ENCODE results near the gene STXBP4.

The STXBP4 gene, protein sequence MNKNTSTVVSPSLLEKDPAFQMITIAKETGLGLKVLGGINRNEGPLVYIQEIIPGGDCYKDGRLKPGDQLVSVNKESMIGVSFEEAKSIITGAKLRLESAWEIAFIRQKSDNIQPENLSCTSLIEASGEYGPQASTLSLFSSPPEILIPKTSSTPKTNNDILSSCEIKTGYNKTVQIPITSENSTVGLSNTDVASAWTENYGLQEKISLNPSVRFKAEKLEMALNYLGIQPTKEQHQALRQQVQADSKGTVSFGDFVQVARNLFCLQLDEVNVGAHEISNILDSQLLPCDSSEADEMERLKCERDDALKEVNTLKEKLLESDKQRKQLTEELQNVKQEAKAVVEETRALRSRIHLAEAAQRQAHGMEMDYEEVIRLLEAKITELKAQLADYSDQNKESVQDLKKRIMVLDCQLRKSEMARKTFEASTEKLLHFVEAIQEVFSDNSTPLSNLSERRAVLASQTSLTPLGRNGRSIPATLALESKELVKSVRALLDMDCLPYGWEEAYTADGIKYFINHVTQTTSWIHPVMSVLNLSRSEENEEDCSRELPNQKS

DNA sequence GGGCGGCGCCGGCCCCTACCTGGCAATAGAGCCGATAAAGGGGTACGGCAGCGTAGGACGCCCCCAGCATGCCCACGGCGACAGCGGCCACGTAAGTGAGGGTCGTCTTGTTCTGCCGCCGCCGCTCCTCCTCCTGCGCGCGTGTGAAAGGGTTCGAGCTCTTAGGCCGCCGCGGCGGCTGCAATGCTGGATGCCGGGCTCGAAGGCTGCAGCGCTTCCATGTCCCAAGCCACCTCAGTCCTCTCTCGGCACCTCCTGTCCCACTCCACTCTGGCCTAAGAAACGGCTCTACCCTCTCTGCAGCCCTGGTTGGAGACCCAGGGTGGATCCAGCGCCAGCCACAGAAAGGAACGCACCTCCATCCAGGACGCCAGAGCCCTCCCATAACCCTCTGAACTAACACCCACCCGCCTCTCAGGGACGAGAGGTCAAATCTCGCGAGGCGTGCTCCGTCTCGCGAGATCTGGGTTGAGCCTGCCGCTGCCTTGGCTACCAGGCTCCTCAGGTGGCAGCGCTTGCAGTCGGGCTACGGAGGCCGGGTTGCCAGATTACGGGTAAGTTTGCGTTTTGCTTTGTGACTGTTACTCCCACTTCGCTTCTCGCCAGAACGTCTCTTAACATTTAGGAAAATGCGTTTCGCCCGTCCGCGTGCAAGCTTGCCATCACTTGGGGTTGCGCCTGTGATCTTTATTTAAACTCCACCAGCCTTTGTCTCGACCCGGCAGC, at the start of gene STXBP4, which contains the start of gene COX11:
Gene STXBP4 (plus strand): TSS at position 504 of the 726 bp plus-strand sequence. CDS start 17,455 bp downstream, outside the sequence.
Gene COX11 (minus strand): TSS at position 393 of the 726 bp plus-strand sequence. CDS start 8 bp downstream, at position 385.
- peak; percentile 78 to 95 for DNase-seq

DNA sequence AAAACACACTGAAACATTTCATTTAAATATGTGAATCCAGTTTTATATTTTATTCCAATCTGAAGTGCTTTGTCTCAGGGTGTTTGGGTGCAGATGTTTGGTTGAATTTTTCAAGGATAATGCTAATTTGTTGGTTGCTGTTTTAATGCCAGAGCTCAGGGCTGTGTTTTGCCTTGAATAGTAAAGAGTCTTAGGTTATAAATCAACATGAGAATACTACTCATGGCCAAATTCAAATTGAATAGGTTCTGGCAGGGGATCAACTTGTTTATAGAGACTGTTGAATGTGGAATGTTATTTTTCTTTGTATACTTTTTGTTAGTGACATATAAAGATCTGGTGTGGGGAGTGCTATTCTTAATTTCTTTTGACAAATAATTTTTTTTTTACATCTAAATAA, 49.1 kb upstream of the STXBP4 start:
- DNase-seq: no peak

DNA sequence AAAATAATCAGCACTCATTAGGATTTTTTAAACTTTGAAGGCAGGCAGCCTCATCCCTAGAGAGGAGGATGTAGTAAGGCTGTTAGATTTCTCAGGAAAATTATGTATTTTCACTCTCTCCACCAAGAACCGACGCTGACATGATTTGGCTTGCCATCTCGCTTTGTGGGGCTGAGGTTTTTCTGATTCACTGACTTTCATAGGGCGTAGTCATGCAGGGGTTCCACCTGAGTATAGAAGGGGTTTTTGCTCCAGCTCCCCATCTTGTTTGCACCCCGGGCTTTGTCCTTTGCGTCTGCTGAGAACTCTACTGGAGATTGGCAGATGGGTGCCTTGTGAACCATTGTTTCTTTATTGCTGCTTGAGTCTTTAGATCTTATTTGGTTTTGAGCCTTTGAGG, 47.7 kb upstream of the STXBP4 start:
- DNase-seq: no peak

DNA sequence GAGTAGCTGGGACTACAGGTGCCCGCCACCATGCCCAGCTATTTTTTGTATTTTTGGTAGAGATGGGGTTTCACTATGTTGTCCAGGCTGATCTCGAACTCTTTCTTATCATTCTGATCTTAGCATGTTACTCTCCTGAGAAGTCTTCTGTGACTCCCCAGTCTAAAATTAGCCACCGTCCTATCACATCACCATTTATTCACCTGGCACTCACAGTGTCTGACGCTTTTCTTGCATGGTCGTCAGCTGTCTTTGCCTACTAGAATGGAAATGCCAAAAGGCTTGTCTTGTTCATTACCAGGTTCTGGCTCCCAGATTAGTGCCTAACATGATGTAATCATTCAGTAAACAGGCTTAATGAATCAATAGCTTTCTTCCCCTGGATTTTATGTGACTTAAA, 44.2 kb upstream of the STXBP4 start:
- DNase-seq: no peak

DNA sequence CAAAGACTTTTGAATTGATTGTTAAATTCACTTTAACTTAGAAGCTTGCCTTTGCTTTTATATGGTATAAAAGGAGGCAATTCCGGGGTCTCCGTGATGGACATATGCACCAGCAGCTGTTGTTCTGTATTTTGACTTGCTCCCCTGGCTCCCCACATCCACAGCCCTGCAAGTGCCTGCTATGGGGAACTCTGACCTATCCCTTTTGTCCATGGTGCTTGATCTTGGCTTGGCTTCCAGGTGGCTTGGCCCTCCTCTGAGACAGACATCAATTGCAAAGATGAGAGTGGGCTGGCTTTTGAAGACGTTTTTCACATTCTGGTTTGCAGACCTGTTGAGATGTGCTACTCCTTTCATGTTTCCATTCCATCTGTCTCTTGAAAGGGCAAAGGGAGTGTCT, 41.0 kb upstream of the STXBP4 start:
- DNase-seq: no peak

DNA sequence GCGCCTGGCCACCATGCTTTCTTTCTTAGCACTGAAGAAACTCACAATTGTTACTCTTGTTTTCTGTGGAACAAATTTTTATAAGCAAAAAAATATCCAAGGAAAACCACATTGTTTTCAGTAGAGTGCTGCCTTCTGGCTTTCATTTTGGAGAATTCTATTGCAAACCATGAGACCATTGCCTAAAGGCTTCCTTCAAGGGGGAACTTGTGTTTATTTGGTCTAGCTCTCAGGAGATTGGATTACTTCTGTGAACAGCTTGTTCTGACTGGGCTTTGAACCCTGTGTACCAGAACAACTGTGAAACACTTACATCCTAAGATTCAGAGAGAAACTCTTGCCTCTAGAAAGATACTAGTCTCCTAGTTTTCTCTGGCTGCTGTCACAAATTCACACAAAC, 35.9 kb upstream of the STXBP4 start:
- DNase-seq: no peak

DNA sequence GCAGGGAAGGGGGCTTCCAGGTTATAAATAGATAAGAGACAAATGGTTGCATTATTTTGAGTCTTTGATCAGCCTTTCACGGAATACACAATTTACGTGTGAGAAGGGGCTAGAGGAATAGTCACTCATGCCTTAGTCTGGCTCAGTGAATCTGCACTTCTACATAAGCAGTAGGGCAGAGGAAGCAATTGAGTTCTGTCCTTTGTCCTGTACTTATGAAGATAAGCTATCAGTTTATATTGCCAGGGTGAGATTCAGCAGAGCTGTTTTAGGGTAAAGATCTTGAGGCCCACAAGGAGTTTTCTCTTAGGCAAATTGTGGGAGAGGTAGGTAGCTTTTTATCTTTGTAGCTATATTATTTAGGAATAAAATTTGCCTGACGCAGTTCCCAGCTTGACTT, 34.6 kb upstream of the STXBP4 start:
- no peak for DNase-seq

DNA sequence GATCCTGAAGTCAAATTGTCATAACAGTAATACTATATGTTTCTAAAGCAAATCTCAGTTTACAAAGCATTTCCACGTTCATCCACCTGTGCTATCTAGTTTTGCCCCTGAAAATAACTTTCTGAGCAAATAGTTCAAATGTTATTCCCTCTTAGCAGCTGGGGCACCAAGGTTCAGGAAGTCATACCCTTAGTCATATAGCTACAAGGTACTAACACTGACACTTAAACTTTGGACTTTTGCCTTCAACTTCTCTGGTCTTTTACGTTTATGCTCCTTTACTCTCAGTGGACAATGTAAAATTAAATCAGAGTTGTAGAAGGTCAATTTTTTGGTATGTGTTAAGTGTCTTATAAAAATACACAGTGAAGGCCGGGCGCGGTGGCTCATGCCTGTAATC, 33.1 kb upstream of the STXBP4 start:
- no peak for DNase-seq

DNA sequence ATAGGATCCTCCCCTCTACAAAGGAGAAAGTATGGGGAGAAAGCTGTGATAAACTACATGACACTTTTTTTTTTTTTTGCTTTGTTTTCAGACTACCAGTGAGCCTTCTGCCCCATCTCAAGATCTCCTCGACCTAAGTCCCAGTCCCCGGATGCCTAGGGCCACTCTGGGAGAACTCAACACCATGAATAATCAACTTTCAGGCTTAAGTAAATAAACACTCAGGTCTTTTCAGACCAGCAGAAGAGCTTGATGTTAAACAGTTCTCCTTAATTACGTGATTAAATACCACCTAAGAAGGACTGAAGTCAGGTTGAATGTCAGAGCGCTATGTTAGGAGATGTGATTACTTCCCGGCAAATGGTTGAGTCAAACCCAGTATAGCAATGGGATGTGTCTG, 31.5 kb upstream of the STXBP4 start:
- no peak for DNase-seq

DNA sequence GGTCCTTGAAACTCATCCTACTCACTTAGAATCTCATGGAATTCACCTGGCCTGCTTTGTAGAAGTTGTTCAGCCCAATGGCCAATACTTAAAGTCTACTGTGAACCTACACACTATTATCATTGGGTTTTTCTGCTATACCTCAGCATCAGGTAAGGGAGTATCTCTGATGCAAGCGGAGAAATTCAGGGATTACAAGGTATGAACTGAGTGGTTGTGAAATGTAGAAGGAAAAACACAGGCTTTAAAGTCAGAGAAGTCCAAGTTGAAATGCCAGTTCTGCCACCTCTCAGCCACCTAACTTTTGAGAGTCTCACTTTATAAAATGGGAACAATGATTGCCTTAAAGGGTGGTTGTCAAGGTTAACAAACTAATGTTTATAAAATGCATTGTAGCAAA, 31.1 kb upstream of the STXBP4 start:
- no peak for DNase-seq

DNA sequence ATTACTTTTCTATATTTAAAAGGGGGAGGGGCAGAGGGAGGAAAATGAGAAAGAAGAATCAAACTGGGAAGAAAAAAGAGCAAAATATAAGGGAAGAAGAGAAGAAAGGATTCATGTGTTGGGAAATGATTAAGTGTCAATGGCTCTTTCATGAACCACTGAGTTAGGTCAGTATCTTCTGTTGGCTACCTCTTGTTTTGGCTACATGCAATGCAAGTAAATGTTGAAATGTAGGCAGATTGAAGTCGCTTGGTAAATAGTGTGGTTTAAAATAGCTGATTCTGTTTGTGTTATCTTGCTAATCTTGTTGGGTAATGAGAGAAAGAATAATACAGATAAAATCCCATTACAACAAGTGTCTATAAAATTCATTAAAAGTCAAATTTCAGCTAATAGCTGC, 27.3 kb upstream of the STXBP4 start:
- no peak for DNase-seq

DNA sequence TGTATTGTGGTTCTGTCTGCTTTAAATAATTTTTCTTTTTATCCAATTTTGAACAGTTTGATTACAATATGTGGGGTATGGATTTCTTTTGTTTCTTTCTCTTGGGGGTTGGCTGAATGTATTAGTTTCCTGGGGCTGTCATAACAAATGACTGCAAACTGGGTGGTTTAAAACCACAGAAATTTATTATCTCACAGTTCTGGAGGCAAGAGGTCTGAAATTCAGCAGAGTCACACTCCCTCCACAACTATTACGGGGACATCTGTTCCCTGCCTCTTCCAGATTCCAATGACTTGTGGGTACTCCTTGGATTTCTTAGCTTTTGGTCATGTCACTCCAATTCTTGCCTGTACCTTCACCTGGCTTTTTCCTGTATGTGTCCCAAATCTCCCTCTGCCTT, 23.8 kb upstream of the STXBP4 start:
- DNase-seq: no peak

DNA sequence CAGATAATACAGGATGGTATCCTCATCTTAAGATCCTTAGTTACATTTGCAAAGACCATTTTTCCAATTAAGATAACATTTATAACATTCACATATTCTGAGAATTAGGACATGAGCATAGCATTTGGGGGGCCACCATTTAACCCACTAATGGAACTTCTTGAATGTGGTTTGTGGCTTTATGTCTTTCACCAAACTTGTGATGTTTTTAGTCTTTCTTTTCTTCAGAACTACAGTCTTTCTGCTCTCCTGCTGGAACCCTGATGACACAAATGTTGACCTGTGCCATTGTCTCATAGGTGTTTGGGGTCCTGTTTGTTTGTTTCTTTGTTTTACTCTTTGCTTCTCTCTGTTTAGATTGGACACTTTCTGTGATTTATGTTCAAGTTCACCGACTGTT, 23.3 kb upstream of the STXBP4 start:
- no peak for DNase-seq

DNA sequence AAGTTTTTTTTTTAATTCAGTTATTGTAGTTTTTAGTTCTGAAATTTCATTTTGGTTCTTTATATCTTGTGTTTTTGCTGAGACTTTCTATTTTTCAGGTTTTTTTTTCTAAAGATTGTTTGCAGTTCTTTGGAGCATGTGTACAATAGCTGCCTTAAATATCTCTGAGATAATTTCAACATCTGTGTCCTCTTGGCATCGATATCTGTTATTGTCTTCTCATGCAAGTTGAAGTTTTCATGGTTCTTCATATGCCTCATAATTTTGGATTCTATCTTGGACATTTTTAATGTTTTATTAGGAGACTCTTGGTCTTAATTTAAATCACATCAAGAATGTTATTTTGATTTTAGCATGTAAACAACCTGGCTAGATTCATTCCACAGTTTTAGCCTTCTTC, 22.9 kb upstream of the STXBP4 start:
- DNase-seq: no peak

DNA sequence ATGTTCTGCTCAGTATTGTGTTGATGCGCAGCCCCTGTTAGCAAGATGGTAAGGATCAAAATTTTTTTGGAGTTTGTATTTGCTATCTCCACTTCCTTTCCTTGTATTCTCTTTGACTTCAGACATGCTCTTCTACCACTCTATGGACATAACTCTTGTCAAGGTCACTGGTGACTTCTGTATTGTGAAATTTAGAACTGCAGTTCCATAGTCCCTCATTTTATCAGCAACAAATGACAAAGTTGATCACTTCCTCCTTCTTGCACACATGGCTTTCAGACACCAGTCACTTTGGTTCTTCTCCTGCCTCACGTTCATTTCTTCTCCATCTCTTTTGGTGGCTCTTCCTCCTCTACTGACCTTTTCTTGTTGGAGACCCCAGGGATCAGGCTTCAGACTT, 21.2 kb upstream of the STXBP4 start:
- DNase-seq: no peak

DNA sequence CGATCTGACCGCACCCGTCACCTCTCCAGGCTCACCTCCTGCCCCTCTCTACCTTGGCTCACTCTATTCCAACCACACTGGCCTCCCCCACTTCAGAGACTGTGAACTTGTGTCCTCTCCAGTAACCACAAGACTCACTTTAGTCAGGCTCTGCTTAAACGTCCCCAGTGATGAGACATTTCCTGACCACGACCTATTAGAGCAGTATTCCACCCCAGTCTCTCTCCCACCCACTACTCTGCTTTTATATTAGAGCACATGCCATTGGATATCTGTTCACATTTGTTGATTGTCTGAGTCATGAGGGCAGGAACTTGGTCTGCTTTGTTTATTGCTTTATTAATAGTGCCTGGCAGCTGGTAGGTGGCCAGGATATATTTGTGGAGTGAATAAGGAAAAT, 20.2 kb upstream of the STXBP4 start:
- DNase-seq: peak in 1 of 2 experiments; percentile 13

DNA sequence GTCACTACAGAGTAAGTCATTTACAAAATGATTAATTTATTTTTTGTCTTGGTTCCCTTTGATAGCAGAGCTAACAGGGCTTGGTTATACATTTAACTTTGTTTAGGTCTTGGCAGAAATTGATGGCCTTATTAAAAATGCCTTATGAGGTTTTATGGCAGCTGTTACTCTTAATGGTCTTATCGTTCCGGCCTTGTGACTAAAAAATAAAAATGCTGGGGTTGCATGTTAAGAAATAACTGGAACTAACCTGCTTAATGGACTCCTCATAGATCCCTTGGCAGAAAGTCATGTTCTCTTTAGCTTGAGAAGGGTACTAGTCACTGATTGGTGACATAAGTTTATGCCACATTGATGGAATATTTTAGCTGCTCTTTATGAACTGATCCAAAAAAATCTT, 18.4 kb upstream of the STXBP4 start:
- no peak for DNase-seq

DNA sequence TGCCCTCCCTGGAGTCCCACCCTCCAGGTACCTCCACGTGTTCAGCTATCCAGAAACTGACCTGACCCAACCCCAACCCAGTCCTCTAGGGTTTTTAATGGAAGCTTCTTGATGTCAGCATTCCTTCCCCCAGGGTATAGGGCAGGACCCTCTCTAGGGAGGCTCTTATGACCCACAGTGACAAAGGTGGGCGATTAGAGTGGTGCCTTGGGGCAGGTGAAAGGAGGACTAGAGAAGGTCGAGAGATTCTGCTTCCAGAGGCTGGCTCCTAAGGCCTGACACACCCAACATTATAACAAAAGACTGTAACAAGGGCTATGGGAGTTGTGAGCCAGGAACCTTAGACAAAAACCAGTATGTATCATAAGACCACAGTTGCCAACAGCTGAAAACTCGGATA, 17.3 kb upstream of the STXBP4 start:
- DNase-seq: no peak

DNA sequence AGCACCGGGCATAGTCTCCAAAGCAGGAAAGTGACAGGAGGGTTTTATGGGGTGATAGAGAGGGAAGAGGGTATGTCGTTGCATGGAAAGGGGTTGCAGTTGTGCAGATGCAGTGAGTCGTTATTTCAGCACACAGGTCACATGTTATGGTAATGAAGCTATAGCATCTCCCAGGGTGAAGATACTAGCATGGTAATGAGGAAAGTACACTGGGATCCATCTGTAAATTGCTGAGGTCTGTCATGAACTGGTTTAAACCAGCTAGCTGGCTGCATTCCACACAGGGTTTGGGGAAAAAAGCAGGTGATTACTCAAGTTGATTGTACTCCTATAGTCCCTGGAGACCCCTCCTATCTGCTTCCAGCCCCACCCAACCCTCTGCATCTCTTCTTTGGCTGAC, 11.8 kb upstream of the STXBP4 start:
- no peak for DNase-seq

DNA sequence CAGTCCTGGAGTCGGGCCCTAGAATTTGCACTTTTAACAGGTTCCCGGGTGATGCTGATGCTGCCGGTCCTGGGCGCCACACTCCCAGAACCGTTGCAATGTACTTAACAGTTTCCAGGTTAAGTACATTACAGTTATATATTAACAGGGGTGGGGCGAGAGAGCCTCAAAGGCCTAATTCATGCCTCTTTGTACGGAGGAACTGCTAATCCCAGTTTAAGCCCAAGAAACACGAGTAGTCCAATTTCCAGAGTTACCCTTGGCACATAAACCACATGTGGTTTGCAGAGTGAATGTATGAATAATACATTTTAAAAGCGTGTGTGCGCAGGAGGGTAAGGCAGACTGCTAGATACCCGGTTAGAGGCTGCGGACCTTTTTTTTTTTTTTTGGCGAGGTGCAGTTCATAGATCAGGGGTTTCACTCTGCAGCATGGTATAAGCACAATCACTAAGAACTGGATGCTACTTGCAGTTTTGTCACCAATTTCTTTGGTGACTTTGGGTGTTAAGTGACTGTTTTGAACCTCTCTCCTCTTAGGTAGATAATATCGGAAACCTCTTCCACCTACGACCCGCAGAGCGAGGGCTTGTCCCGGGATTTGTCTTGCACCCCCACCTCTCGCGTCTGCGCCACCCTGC, 824 bp upstream of the STXBP4 start:
- peak; percentile 6 to 51 for DNase-seq

DNA sequence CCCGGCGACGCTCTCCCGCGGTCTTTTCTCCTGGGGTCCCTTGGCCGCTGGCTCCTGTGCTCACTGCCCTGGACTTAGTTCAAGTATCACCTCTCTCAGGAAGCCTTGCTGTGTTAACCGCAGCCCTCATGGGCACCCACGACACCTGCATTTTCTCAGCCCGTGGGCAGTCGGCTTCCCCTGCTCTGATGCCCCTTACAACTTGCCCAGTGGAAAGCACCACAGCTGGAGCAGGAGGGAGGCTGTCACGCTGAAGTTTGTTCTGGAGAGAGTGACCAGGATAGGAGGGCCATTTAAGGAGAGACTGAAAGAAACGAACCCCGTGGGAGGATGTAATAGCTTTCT, 395 bp downstream of the STXBP4 start:
- peak in 1 of 2 experiments; percentile 56 for DNase-seq

DNA sequence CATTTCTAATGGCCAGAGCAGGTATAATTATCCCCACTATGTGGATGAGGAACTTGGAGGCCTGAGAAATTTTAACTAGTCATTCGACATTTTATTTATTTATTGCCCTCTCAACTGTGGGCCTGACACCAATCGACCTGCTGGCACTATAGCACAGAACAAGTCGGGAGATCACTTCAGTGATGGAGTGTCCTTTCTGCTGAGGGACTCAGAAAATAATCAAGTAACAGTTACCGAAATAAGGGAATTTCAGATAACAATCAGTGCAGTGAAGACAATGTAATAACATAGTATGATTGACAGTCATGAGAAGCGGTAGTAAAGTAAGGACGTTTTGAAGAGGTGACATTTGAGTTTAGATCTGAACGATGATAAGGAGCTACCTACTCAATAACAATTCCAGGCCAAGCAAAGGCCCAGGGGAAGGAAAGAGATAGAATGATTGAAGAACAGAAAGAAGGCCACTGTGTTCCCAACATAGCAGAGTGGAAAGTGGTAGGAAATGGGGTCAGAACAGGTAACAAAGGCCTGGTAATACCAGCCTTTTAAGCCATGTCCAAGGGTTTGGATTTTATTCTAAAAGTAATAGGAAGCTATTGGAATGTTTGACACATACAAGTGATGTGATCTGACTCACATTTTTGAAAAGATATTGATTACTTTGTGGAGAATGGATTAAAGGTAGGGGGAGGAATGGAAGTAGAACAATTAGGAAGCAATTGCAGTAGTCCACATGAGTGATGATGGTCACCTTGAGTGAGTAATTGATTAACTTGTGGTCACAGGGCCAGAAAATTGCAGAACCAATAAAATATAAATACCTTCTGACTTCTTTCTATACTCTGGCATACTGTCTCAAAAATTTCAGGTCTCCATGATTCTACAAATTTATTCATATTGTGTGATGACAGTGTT, 1.4 kb downstream of the STXBP4 start:
- no peak for DNase-seq

DNA sequence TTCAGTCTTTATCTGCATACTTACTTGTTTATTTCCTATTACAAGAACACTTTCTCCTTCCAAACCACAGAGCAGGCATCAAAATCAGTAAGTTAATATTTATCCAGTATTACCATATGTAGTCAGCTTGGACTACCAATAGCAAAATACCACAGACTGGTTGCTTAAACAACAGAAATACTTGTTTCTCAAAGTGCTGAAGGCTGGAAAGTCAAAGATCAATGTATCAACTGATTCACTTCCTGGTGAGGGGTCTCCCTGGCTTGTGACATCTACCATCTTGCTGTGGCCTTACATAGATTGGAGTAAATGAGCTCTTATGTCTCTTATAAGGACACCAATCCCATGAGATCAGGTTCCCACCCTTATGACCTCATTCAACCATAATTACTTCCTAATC, 2.6 kb downstream of the STXBP4 start:
- DNase-seq: no peak
